ENCODE results near the gene TACC2.

Gene TACC2

GRCh38 chr10:122261584-122261983 is 272.6 kb downstream of the TACC2 start:
- TF ChIP-seq SIN3A (IDR thresholded peaks at IDR 0.05; ENCODE audit: borderline replicate concordance, insufficient read depth, low read length) (no peak), TAF1 (IDR thresholded peaks at IDR 0.05; ENCODE audit: borderline replicate concordance, insufficient read depth, low read length) (no peak), POLR2AphosphoS5 (IDR thresholded peaks at IDR 0.05; ENCODE audit: low read depth, low read length) (no peak), REST (IDR thresholded peaks at IDR 0.05; ENCODE audit: insufficient read depth in 1 of 2, low read depth in 2 of 2, low read length in 2 of 2) (no peak), FOXP2 (optimal IDR thresholded peaks at IDR 0.05; ENCODE audit: borderline replicate concordance, extremely low read depth, extremely low read length, insufficient read depth) (no peak)

DNA sequence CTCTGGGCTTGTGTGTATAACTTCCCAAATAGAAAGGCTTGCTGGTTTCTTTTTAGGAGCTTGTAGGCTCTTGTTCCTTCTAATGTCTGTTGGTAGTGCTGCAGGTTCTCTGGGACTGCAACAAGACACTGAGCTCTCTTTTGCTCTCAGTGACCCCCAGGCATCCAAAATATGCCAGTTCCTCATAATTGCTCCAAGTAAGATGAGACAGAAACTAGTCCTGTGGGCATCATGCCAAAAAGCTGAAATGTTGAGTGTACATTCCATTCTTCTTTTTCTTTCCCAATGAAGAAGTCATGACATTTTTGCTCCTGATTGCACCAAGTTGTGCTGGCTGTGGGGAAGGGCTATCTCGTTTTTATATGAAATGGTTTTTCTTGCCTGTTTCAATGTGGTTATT is 275.0 kb downstream of the TACC2 start:
- TF ChIP-seq TAF1 (IDR thresholded peaks at IDR 0.05; ENCODE audit: borderline replicate concordance, insufficient read depth, low read length) (no peak), SIN3A (IDR thresholded peaks at IDR 0.05; ENCODE audit: borderline replicate concordance, insufficient read depth, low read length) (no peak), FOXP2 (optimal IDR thresholded peaks at IDR 0.05; ENCODE audit: borderline replicate concordance, extremely low read depth, extremely low read length, insufficient read depth) (no peak), REST (IDR thresholded peaks at IDR 0.05; ENCODE audit: insufficient read depth in 1 of 2, low read depth in 2 of 2, low read length in 2 of 2) (no peak), POLR2AphosphoS5 (IDR thresholded peaks at IDR 0.05; ENCODE audit: low read depth, low read length) (no peak)

DNA sequence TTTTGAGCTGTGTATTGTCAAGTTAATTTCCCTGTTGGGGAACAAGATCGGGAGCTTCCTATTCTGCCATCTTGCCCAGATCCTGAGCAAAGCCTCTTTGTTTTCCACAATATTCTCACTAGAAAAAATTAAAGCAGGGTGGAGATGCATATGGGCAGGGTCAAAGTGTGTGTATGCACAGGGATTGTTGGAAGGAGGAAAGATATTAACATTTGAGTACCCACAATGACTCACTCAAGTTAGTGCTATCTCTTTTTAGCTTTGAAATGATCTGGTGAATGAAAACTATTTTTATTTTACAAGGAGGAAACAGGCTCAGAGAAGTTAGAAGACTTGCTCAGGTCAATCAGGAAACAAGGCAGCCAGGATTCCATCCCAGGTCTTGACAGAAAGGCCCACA is 275.5 kb downstream of the TACC2 start:
- TF ChIP-seq REST (IDR thresholded peaks at IDR 0.05; ENCODE audit: insufficient read depth in 1 of 2, low read depth in 2 of 2, low read length in 2 of 2) (no peak), SIN3A (IDR thresholded peaks at IDR 0.05; ENCODE audit: borderline replicate concordance, insufficient read depth, low read length) (no peak), POLR2AphosphoS5 (IDR thresholded peaks at IDR 0.05; ENCODE audit: low read depth, low read length) (no peak), FOXP2 (optimal IDR thresholded peaks at IDR 0.05; ENCODE audit: borderline replicate concordance, extremely low read depth, extremely low read length, insufficient read depth) (no peak), TAF1 (IDR thresholded peaks at IDR 0.05; ENCODE audit: borderline replicate concordance, insufficient read depth, low read length) (no peak)

GRCh38 chr10:122264931-122265330 is 276.0 kb downstream of the TACC2 start:
- TF ChIP-seq POLR2AphosphoS5 (IDR thresholded peaks at IDR 0.05; ENCODE audit: low read depth, low read length) (no peak), TAF1 (IDR thresholded peaks at IDR 0.05; ENCODE audit: borderline replicate concordance, insufficient read depth, low read length) (no peak), REST (IDR thresholded peaks at IDR 0.05; ENCODE audit: insufficient read depth in 1 of 2, low read depth in 2 of 2, low read length in 2 of 2) (no peak), SIN3A (IDR thresholded peaks at IDR 0.05; ENCODE audit: borderline replicate concordance, insufficient read depth, low read length) (no peak), FOXP2 (optimal IDR thresholded peaks at IDR 0.05; ENCODE audit: borderline replicate concordance, extremely low read depth, extremely low read length, insufficient read depth) (no peak)

GRCh38 chr10:122265896-122266295 is 276.9 kb downstream of the TACC2 start:
- TF ChIP-seq SIN3A (IDR thresholded peaks at IDR 0.05; ENCODE audit: borderline replicate concordance, insufficient read depth, low read length) (no peak), POLR2AphosphoS5 (IDR thresholded peaks at IDR 0.05; ENCODE audit: low read depth, low read length) (no peak), REST (IDR thresholded peaks at IDR 0.05; ENCODE audit: insufficient read depth in 1 of 2, low read depth in 2 of 2, low read length in 2 of 2) (no peak), FOXP2 (optimal IDR thresholded peaks at IDR 0.05; ENCODE audit: borderline replicate concordance, extremely low read depth, extremely low read length, insufficient read depth) (no peak), TAF1 (IDR thresholded peaks at IDR 0.05; ENCODE audit: borderline replicate concordance, insufficient read depth, low read length) (no peak)

Measured in PFSK-1 (cell line).